ENCODE data around the gene GIPR. TPM values are rescaled to one million over a fixed set of nuclear protein-coding genes. Genes with fewer than 3 reads are reported as not detected.

Gene GIPR
- total and polyA plus RNA-seq, 4 experiments from 2014 or later: 0.12 to 6.4 (median 6.1) TPM; not detected in 1

DNA sequence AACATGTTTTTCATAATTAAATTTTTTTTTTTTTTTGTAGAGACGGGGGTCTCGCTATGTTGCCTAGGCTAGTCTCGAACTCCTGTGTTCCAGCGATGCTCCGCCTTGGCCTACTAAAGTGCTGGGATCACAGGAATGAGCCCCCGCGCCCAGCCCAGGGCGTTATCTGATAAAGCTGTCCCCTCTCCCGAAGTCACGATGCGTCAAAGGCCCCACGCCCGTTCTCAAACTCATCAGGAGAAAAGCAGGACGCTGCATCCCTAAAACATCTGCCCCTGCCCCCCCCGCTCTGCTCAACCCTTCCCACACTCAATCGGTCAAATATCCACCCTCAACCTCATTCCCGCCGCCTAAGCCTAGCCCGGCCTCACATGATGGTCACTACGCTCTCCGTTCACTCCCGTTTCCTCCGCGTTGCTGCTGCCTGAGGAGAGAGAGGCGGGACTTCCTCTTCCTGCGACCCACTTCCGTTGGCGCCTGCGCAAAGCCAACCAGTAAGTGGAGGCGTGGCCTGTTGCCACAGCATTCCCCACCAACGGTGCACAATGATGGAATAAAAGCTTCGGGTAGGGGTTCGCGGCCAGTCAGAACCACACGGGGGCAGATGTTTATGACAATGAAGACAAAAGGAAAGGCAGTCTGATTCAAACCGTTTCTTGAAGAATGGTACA lies 23.6 kb downstream of the GIPR start, which contains the start of gene SNRPD2:
SNRPD2 (minus strand) TSS at position 438 of the 671 bp plus-strand sequence; CDS start at position 373, 65 bp downstream.
- H3K4me1 Mint-ChIP-seq: peaks cover 11 to 38% (median 16%) of the 10 kb centered on the region in 4 donors
- no peaks in the 10 kb centered on the region for H3K9me3 Mint-ChIP-seq
- Histone ChIP-seq H3K27ac (ENCODE audit: low read depth, low read length) (peak within 1 kb of the TSS; percentile 88), H3K36me3 (ENCODE audit: insufficient read depth, low read length) (peaks cover 27% of the 10 kb centered on the region), H3K4me3 (ENCODE audit: low read length in 2 of 2) (peak within 1 kb of the TSS; percentile 70 to 94), H3K9me3 (ENCODE audit: control insufficient read depth in 1 of 2, low read length in 2 of 2) (no peaks in the 10 kb centered on the region), H3K27me3 (ENCODE audit: insufficient read depth, low read length) (no peaks in the 10 kb centered on the region), H3K4me1 (ENCODE audit: insufficient read depth, low read length) (peaks cover 17% of the 10 kb centered on the region)
- ChIA-PET CTCF (ENCODE audit: partially characterized antibody) (interaction anchor here (1.3 to 7.8 kb wide), 9 partner anchors 12 to 78 kb away, joined by 5 to 110 read pairs (median 11); partner anchors contain the start of genes FBXO46 and SIX5), POLR2A (ENCODE audit: partially characterized antibody) (interaction anchor here (0.8 to 3.7 kb wide), 17 partner anchors 12 to 513 kb away, joined by 3 to 60 read pairs (median 5); partner anchors contain the start of genes BLOC1S3, CCDC61, FBXO46 and FOXA3)
- no peaks in the 10 kb centered on the region for H3K27me3 Mint-ChIP-seq
- peak; percentile 93 to 97 (median 95) for DNase-seq
- H3K4me3 Mint-ChIP-seq: peak within 1 kb of the TSS; percentile 90 to 100 (median 94)
- peak within 1 kb of the TSS; percentile 91 to 100 (median 97) for H3K27ac Mint-ChIP-seq
- intact Hi-C loops (cut with micrococcal nuclease): loop anchor here (1.0 to 10.0 kb wide), 11 partner anchors 10 to 513 kb away; partner anchors contain the start of genes BLOC1S3, ERCC1, FBXO46 and OPA3
- peaks cover 10 to 41% of the 10 kb centered on the region in 2 donors for H3K36me3 Mint-ChIP-seq

GRCh38 chr19:45692187-45693105 lies 24.4 kb downstream of the GIPR start, which contains the start of gene QPCTL:
Gene QPCTL, plus strand, starts transcription at chr19:45692666. Its CDS starts 38 bp downstream, at chr19:45692704.
- H3K9me3 Mint-ChIP-seq: no peaks in the 10 kb centered on the region
- H3K4me1 ChIP-seq (ENCODE audit: insufficient read depth, low read length): peaks cover 17% of the 10 kb centered on the region
- ChIA-PET POLR2A (ENCODE audit: partially characterized antibody) (interaction anchor here (0.6 to 3.7 kb wide), 17 partner anchors 11 to 514 kb away, joined by 3 to 60 read pairs (median 5); partner anchors contain the start of genes BLOC1S3, CCDC61, FBXO46 and FOXA3), CTCF (ENCODE audit: partially characterized antibody) (interaction anchor here (0.8 to 7.8 kb wide), 13 partner anchors 11 to 214 kb away, joined by 3 to 110 read pairs (median 7); partner anchors contain the start of genes FBXO46 and SIX5)
- H3K4me3 ChIP-seq (ENCODE audit: low read length in 2 of 2): peak within 1 kb of the TSS; percentile 70 to 94
- intact Hi-C loops (cut with micrococcal nuclease): loop anchor here (1.0 to 10.0 kb wide), 11 partner anchors 11 to 514 kb away; partner anchors contain the start of genes BLOC1S3, ERCC1, FBXO46 and OPA3
- no peaks in the 10 kb centered on the region for H3K9me3 ChIP-seq (ENCODE audit: control insufficient read depth in 1 of 2, low read length in 2 of 2)
- peak; percentile 98 to 99 (median 98) for DNase-seq
- H3K27me3 Mint-ChIP-seq: no peaks in the 10 kb centered on the region
- H3K27ac Mint-ChIP-seq: peak within 1 kb of the TSS; percentile 91 to 100 (median 97)
- H3K4me3 Mint-ChIP-seq: peak within 1 kb of the TSS; percentile 90 to 100 (median 94)
- H3K27ac ChIP-seq (ENCODE audit: low read depth, low read length): peak within 1 kb of the TSS; percentile 88
- H3K36me3 ChIP-seq (ENCODE audit: insufficient read depth, low read length): peaks cover 21% of the 10 kb centered on the region
- H3K27me3 ChIP-seq (ENCODE audit: insufficient read depth, low read length): no peaks in the 10 kb centered on the region
- peaks cover 7 to 34% of the 10 kb centered on the region in 2 donors for H3K36me3 Mint-ChIP-seq
- peaks cover 11 to 35% (median 17%) of the 10 kb centered on the region in 4 donors for H3K4me1 Mint-ChIP-seq

DNA sequence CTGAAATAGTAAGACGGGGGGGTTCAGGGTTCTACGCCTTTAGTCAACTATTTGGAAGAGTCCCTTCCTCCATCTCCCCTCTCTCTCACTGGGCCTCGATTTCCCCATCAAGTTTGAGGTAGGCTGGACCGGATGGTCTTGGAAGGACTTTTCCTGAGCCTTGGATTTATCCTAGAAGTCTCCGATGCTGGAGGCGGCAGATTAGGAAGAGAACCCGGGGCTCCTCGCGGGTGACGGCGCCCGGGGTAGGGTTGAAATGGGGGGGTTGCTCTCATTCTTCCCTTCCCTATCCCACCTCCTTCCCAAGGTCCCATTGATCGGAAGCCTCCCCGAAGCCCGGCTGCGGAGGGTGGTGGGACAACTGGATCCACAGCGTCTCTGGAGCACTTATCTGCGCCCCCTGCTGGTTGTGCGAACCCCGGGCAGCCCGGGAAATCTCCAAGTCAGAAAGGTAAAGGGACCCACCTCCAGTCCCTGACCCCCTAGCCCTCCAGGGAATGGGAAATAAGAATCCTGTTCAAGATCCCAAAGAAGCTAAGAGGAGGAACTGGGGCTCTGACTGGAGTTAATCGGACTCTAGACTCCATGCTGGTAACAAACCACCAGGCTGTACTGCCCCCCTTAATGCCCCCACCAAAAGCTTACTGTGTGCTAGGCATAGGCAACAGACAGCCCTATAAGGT lies 25.2 kb downstream of the GIPR start:
- Histone ChIP-seq H3K9me3 (ENCODE audit: control insufficient read depth in 1 of 2, low read length in 2 of 2) (no peaks in the 10 kb centered on the region), H3K27me3 (ENCODE audit: insufficient read depth, low read length) (no peaks in the 10 kb centered on the region), H3K36me3 (ENCODE audit: insufficient read depth, low read length) (peaks cover 13% of the 10 kb centered on the region), H3K4me1 (ENCODE audit: insufficient read depth, low read length) (peaks cover 17% of the 10 kb centered on the region), H3K4me3 (ENCODE audit: low read length in 2 of 2) (peak overlapping the region; percentile 70 to 94), H3K27ac (ENCODE audit: low read depth, low read length) (peak overlapping the region; percentile 88)
- Mint-ChIP-seq H3K4me3 (peak overlapping the region; percentile 90 to 100 (median 94)), H3K4me1 (peaks cover 11 to 35% (median 17%) of the 10 kb centered on the region in 4 donors), H3K36me3 (peaks cover 10 to 30% of the 10 kb centered on the region in 2 donors), H3K9me3 (no peaks in the 10 kb centered on the region), H3K27me3 (no peaks in the 10 kb centered on the region), H3K27ac (peak overlapping the region; percentile 91 to 100 (median 97))
- DNase-seq: peak; percentile 63 to 73 (median 66)
- ChIA-PET POLR2A (ENCODE audit: partially characterized antibody) (interaction anchor here (0.6 to 3.7 kb wide), 10 partner anchors 10 to 302 kb away, joined by 3 to 60 read pairs (median 8); partner anchors contain the start of genes CCDC61, FBXO46, FOXA3 and IRF2BP1), CTCF (ENCODE audit: partially characterized antibody) (interaction anchor here (0.5 to 7.8 kb wide), 17 partner anchors 9 to 215 kb away, joined by 3 to 110 read pairs (median 6); partner anchors contain the start of genes FBXO46 and SIX5)
- intact Hi-C loops (cut with micrococcal nuclease): loop anchor here (2.0 to 10.0 kb wide), 2 partner anchors 78 to 268 kb away; partner anchors contain the start of gene ERCC1

DNA sequence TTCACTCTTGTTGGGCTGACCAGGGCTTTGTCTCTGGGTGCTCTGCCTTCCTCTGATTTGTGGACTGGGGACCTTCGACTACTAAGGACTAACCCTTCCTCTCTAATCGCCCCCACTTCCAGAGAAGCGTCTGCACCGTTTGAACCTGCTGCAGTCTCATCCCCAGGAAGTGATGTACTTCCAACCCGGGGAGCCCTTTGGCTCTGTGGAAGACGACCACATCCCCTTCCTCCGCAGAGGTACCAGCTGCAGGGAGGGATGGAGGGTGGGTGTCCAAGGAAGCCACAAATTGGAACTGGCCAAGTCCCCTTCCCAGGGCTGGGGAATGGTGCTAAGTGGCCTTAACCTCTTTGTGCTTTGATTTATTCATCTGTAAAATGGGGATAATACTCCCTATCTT lies 33.7 kb downstream of the GIPR start:
- no peaks in the 10 kb centered on the region for H3K9me3 Mint-ChIP-seq
- no peak overlapping the region for H3K4me3 Mint-ChIP-seq
- no peak overlapping the region for H3K27ac ChIP-seq (ENCODE audit: low read depth, low read length)
- ChIA-PET CTCF (ENCODE audit: partially characterized antibody) (no interaction called here), POLR2A (ENCODE audit: partially characterized antibody) (no interaction called here)
- no peak overlapping the region for H3K4me3 ChIP-seq (ENCODE audit: low read length in 2 of 2)
- H3K36me3 Mint-ChIP-seq: peaks cover 13 to 14% of the 10 kb centered on the region in 2 donors
- no peaks in the 10 kb centered on the region for H3K4me1 ChIP-seq (ENCODE audit: insufficient read depth, low read length)
- H3K27me3 ChIP-seq (ENCODE audit: insufficient read depth, low read length): no peaks in the 10 kb centered on the region
- H3K27ac Mint-ChIP-seq: peak overlapping the region in 1 of 7 donors; percentile 47
- intact Hi-C loops (cut with micrococcal nuclease): no loop called here
- no peaks in the 10 kb centered on the region for H3K27me3 Mint-ChIP-seq
- peaks cover 3% of the 10 kb centered on the region for H3K36me3 ChIP-seq (ENCODE audit: insufficient read depth, low read length)
- H3K9me3 ChIP-seq (ENCODE audit: control insufficient read depth in 1 of 2, low read length in 2 of 2): no peaks in the 10 kb centered on the region
- DNase-seq: no peak
- H3K4me1 Mint-ChIP-seq: peaks cover 0 to 3% (median 0%) of the 10 kb centered on the region in 4 donors

- DNase-seq: no peak
- H3K27ac ChIP-seq (ENCODE audit: low read depth, low read length): no peak overlapping the region
- Mint-ChIP-seq H3K9me3 (no peaks in the 10 kb centered on the region), H3K36me3 (peaks cover 11 to 12% of the 10 kb centered on the region in 2 donors), H3K4me3 (no peak overlapping the region), H3K27ac (no peak overlapping the region), H3K4me1 (peaks cover 0 to 5% (median 2%) of the 10 kb centered on the region in 4 donors), H3K27me3 (no peaks in the 10 kb centered on the region)
- ChIA-PET CTCF (ENCODE audit: partially characterized antibody) (interaction anchor here (1.2 kb wide), 1 partner anchor 13 kb away, joined by 7 read pairs; the partner anchor contains the start of genes QPCTL and SNRPD2), POLR2A (ENCODE audit: partially characterized antibody) (interaction anchor here (3.6 kb wide), 1 partner anchor 12 kb away, joined by 18 read pairs; no protein-coding TSS in a partner anchor)
- intact Hi-C loops (cut with micrococcal nuclease): no loop called here
- no peaks in the 10 kb centered on the region for H3K4me1 ChIP-seq (ENCODE audit: insufficient read depth, low read length)
- H3K27me3 ChIP-seq (ENCODE audit: insufficient read depth, low read length): no peaks in the 10 kb centered on the region
- no peaks in the 10 kb centered on the region for H3K9me3 ChIP-seq (ENCODE audit: control insufficient read depth in 1 of 2, low read length in 2 of 2)
- H3K36me3 ChIP-seq (ENCODE audit: insufficient read depth, low read length): peaks cover 3% of the 10 kb centered on the region
- H3K4me3 ChIP-seq (ENCODE audit: low read length in 2 of 2): no peak overlapping the region
Measured at GRCh38 chr19:45705115-45705514, 37.1 kb downstream of the GIPR start.
